Liver (tissue), 9 donors: Measurements from ENCODE around the gene HMGCS1. TPM values are rescaled to one million over a fixed set of nuclear protein-coding genes. Genes with fewer than 3 reads are reported as not detected.

Experiments used
- DNase-seq: peaks from one replicate; pipeline ENCODE4 v3.0.0-alpha.2; 2017; ENCODE audit warnings: low spot score
- H3K27ac ChIP-seq, 2 donors: one replicate each; pipeline ENCODE4 v1.7.0; 2013; ENCODE audit warnings: inconsistent platforms in 2 of 2, low read length in 2 of 2, control low read depth in 1 of 2, low read depth in 1 of 2, mild to moderate bottlenecking in 1 of 2
- H3K27me3 ChIP-seq, 4 donors: one replicate each; pipeline versions ENCODE4 v1.6.1 to v1.7.0; 2013; ENCODE audit warnings: low read length in 3 of 4, inconsistent platforms in 1 of 4, mild to moderate bottlenecking in 1 of 4, moderate library complexity in 1 of 4; ENCODE audit not compliant: control insufficient read depth in 4 of 4, insufficient read depth in 4 of 4
- H3K36me3 ChIP-seq, 4 donors: one replicate each; pipeline versions ENCODE4 v1.6.1 to v1.7.0; 2013; ENCODE audit warnings: low read length in 3 of 4, mild to moderate bottlenecking in 3 of 4, low read depth in 1 of 4, moderate library complexity in 1 of 4; ENCODE audit not compliant: control insufficient read depth in 4 of 4, insufficient read depth in 3 of 4
- H3K4me1 ChIP-seq, 4 donors: one replicate each; pipeline versions ENCODE4 v1.6.1 to v1.7.0; 2013; ENCODE audit warnings: low read length in 3 of 4, mild to moderate bottlenecking in 3 of 4, moderate library complexity in 1 of 4; ENCODE audit not compliant: control insufficient read depth in 4 of 4, insufficient read depth in 4 of 4
- H3K4me3 ChIP-seq, 3 donors: one replicate each; pipeline versions ENCODE4 v1.6.1 to v1.7.0; 2013; ENCODE audit warnings: low read length in 3 of 3, control low read depth in 1 of 3, low read depth in 1 of 3, mild to moderate bottlenecking in 1 of 3
- H3K9ac ChIP-seq, 2 donors: one replicate each; pipeline ENCODE4 v1.7.0; 2013; ENCODE audit warnings: low read length in 2 of 2, mild to moderate bottlenecking in 2 of 2, moderate library complexity in 2 of 2, control low read depth in 1 of 2, low read depth in 1 of 2
- H3K9me3 ChIP-seq, 4 donors: one replicate each; pipeline versions ENCODE4 v1.6.1 to v1.7.0; 2013; ENCODE audit warnings: low read length in 3 of 4; ENCODE audit not compliant: control insufficient read depth in 4 of 4
- FOXA1 ChIP-seq: IDR thresholded peaks from 2 replicates; pipeline ENCODE4 v1.6.1; 2016; ENCODE audit warnings: antibody characterized with exemption
- FOXA2 ChIP-seq: IDR thresholded peaks from 2 replicates; pipeline ENCODE4 v1.6.1; 2016; ENCODE audit warnings: antibody characterized with exemption
- GABPA ChIP-seq, 2 donors: IDR thresholded peaks in 1 of 2; conservative IDR thresholded peaks in 1 of 2; 2 replicates each; pipeline ENCODE4 v1.6.1; 2016; ENCODE audit warnings: antibody characterized with exemption in 2 of 2, mild to moderate bottlenecking in 1 of 2, moderate library complexity in 1 of 2
- HNF4A ChIP-seq, 2 donors: conservative IDR thresholded peaks; 2 replicates each; pipeline ENCODE4 v1.6.1; 2016; ENCODE audit warnings: antibody characterized with exemption in 2 of 2, mild to moderate bottlenecking in 2 of 2
- HNF4G ChIP-seq: IDR thresholded peaks from 2 replicates; pipeline ENCODE4 v1.6.1; 2016; ENCODE audit warnings: antibody characterized with exemption
- JUND ChIP-seq, 2 donors: IDR thresholded peaks; 2 replicates each; pipeline ENCODE4 v1.6.1; 2016; ENCODE audit warnings: antibody characterized with exemption in 2 of 2
- NR2F2 ChIP-seq: IDR thresholded peaks from 2 replicates; pipeline ENCODE4 v1.6.1; 2016; ENCODE audit warnings: antibody characterized with exemption
- RAD21 ChIP-seq, 2 donors: IDR thresholded peaks; 2 replicates each; pipeline ENCODE4 v1.6.1; 2016; ENCODE audit warnings: antibody characterized with exemption in 2 of 2, mild to moderate bottlenecking in 2 of 2
- RXRA ChIP-seq, 2 donors: IDR thresholded peaks; 2 replicates each; pipeline ENCODE4 v1.6.1; 2017 to 2018; ENCODE audit warnings: antibody characterized with exemption in 2 of 2, mild to moderate bottlenecking in 1 of 2
- SP1 ChIP-seq: IDR thresholded peaks from 2 replicates; pipeline ENCODE4 v1.6.1; 2018; ENCODE audit warnings: antibody characterized with exemption, mild to moderate bottlenecking
- TAF1 ChIP-seq: conservative IDR thresholded peaks from 2 replicates; pipeline ENCODE4 v1.6.1; 2016; ENCODE audit warnings: antibody characterized with exemption, mild to moderate bottlenecking
- YY1 ChIP-seq: IDR thresholded peaks from 2 replicates; pipeline ENCODE4 v1.6.1; 2016; ENCODE audit warnings: antibody characterized with exemption, mild to moderate bottlenecking
- WGBS: extraction: QIAGEN DNeasy Blood & Tissue Kit; methylation state at CpG from one replicate; pipeline ENCODE4 v1.1.7; 2013; 5-methylcytosine and 5-hydroxymethylcytosine counted together
- polyA plus RNA-seq, 2 donors: library from polyadenylated mRNA; stranded (reverse) in 1 of 2; unstranded in 1 of 2; fragments of 200-250 nt in 1 of 2; fragments of >200 nt in 1 of 2; fragmentation: Nextera tagmentation in 1 of 2; extraction: Ambion mirVana in 1 of 2; gene quantifications; one replicate each; pipeline versions ENCODE4 v1.2.1 to v1.2.3, GENCODE V29; 2013 to 2015
- total RNA-seq, 2 donors: library from RNA; depleted of rRNA; stranded (reverse); fragments of >200 nt; gene quantifications; one replicate each; pipeline ENCODE4 v1.2.3, GENCODE V29; 2014
- TF ChIP-seq, protein P1 (sequence below): fragments of 150-350 bp; IDR thresholded peaks from 2 replicates; pipeline ENCODE4 v1.5.1; 2017; ENCODE audit warnings: improper control_type of control experiment, low read depth, low read length; ENCODE audit not compliant: missing input control
- TF ChIP-seq, protein P2 (sequence below): IDR thresholded peaks from 2 replicates; pipeline ENCODE4 v1.6.1; 2016; ENCODE audit warnings: antibody characterized with exemption
- TF ChIP-seq, protein P3 (sequence below): IDR thresholded peaks from 2 replicates; pipeline ENCODE4 v1.6.1; 2016; ENCODE audit warnings: antibody characterized with exemption, mild to moderate bottlenecking
- TF ChIP-seq, protein P4 (sequence below): IDR thresholded peaks from 2 replicates; pipeline ENCODE4 v1.6.1; 2016; ENCODE audit warnings: antibody characterized with exemption
- TF ChIP-seq, protein P5 (sequence below): IDR thresholded peaks from 2 replicates; pipeline ENCODE4 v1.6.1; 2016; ENCODE audit warnings: antibody characterized with exemption
- donor health status: healthy.
- donor health status: healthy.
- donor health status: healthy.
- donor health status: healthy.
- donor health status: healthy.

Gene HMGCS1
- total and polyA plus RNA-seq, 4 donors, result 41.7 to 878 (median 286) TPM

DNA sequence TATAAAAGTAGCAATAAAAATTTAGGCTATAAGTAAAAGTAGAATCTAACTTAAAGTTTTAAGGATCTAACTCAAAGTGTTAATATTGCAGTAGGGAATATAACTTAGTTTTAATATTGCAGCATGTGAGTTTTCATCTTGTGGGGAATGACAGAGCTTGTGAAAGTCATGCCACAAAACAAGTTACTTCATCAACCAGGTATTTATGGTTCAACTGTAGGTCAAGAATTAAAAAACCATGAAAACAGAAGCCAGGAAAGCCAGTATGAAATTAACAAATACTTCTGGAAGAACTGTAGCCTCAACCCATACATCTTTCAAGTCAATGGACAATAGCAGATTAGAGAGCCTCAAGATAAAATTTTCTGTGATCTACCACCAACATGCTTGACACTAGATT, 19.0 kb downstream of the HMGCS1 start:
- H3K4me1 ChIP-seq, result peaks cover 0 to 4% (median under 1%) of the 10 kb centered on the region in 4 donors
- no peak for TF ChIP-seq FOXA1
- TF ChIP-seq HNF4A (conservative IDR thresholded peaks at IDR 0.05), result no peak
- no peak for TF ChIP-seq SP1
- no peak for TF ChIP-seq HNF4G
- TF ChIP-seq, protein P1, sequence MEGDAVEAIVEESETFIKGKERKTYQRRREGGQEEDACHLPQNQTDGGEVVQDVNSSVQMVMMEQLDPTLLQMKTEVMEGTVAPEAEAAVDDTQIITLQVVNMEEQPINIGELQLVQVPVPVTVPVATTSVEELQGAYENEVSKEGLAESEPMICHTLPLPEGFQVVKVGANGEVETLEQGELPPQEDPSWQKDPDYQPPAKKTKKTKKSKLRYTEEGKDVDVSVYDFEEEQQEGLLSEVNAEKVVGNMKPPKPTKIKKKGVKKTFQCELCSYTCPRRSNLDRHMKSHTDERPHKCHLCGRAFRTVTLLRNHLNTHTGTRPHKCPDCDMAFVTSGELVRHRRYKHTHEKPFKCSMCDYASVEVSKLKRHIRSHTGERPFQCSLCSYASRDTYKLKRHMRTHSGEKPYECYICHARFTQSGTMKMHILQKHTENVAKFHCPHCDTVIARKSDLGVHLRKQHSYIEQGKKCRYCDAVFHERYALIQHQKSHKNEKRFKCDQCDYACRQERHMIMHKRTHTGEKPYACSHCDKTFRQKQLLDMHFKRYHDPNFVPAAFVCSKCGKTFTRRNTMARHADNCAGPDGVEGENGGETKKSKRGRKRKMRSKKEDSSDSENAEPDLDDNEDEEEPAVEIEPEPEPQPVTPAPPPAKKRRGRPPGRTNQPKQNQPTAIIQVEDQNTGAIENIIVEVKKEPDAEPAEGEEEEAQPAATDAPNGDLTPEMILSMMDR, result no peak
- no peak for TF ChIP-seq GABPA (IDR thresholded peaks at IDR 0.05 in 1 of 2, conservative IDR thresholded peaks at IDR 0.05 in 1 of 2)
- TF ChIP-seq, protein P2, sequence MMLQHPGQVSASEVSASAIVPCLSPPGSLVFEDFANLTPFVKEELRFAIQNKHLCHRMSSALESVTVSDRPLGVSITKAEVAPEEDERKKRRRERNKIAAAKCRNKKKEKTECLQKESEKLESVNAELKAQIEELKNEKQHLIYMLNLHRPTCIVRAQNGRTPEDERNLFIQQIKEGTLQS, result no peak
- TF ChIP-seq, protein P3, sequence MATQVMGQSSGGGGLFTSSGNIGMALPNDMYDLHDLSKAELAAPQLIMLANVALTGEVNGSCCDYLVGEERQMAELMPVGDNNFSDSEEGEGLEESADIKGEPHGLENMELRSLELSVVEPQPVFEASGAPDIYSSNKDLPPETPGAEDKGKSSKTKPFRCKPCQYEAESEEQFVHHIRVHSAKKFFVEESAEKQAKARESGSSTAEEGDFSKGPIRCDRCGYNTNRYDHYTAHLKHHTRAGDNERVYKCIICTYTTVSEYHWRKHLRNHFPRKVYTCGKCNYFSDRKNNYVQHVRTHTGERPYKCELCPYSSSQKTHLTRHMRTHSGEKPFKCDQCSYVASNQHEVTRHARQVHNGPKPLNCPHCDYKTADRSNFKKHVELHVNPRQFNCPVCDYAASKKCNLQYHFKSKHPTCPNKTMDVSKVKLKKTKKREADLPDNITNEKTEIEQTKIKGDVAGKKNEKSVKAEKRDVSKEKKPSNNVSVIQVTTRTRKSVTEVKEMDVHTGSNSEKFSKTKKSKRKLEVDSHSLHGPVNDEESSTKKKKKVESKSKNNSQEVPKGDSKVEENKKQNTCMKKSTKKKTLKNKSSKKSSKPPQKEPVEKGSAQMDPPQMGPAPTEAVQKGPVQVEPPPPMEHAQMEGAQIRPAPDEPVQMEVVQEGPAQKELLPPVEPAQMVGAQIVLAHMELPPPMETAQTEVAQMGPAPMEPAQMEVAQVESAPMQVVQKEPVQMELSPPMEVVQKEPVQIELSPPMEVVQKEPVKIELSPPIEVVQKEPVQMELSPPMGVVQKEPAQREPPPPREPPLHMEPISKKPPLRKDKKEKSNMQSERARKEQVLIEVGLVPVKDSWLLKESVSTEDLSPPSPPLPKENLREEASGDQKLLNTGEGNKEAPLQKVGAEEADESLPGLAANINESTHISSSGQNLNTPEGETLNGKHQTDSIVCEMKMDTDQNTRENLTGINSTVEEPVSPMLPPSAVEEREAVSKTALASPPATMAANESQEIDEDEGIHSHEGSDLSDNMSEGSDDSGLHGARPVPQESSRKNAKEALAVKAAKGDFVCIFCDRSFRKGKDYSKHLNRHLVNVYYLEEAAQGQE, result no peak
- TF ChIP-seq RAD21 (IDR thresholded peaks at IDR 0.05), result no peak
- TF ChIP-seq, protein P4, sequence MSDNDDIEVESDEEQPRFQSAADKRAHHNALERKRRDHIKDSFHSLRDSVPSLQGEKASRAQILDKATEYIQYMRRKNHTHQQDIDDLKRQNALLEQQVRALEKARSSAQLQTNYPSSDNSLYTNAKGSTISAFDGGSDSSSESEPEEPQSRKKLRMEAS, result no peak
- H3K36me3 ChIP-seq, result peaks cover 10 to 78% (median 71%) of the 10 kb centered on the region in 4 donors
- H3K9me3 ChIP-seq, result no peaks in the 10 kb centered on the region
- no peaks in the 10 kb centered on the region for H3K27me3 ChIP-seq
- no peak overlapping the region for H3K27ac ChIP-seq
- no peak overlapping the region for H3K9ac ChIP-seq
- H3K4me3 ChIP-seq, result no peak overlapping the region
- DNase-seq, result no peak

DNA sequence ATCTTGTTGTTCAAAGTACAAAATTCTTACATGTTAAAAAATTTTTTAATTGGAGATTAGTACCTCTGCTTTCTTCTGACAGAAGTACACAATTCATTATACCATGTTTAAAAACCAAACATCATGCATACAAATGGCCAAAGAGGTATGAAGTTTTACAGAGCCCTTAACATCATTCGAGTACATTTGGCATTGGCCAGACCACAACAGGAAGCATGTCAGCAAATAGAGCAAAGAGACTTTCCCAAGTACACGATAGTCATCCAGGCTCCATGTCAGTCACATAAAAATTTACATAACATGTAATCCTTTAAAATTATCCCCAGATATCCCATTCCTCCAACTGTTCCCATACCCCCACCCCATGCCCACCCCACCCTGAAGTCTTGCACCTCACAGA, 22.5 kb downstream of the HMGCS1 start:
- H3K4me1 ChIP-seq, result no peaks in the 10 kb centered on the region
- H3K36me3 ChIP-seq, result peaks cover 5 to 69% (median 61%) of the 10 kb centered on the region in 4 donors
- no peak for DNase-seq
- 57% methylated on average over 2 of the region's 2 CpGs for WGBS
- no peak overlapping the region for H3K9ac ChIP-seq
- H3K9me3 ChIP-seq, result no peaks in the 10 kb centered on the region
- H3K27ac ChIP-seq, result no peak overlapping the region
- no peak overlapping the region for H3K4me3 ChIP-seq
- H3K27me3 ChIP-seq, result no peaks in the 10 kb centered on the region
- TF ChIP-seq, protein P4, result no peak
- TF ChIP-seq RAD21 (IDR thresholded peaks at IDR 0.05) (no peak), FOXA2 (no peak), SP1 (no peak), FOXA1 (no peak), GABPA (IDR thresholded peaks at IDR 0.05 in 1 of 2, conservative IDR thresholded peaks at IDR 0.05 in 1 of 2) (no peak), RXRA (IDR thresholded peaks at IDR 0.05) (no peak), JUND (IDR thresholded peaks at IDR 0.05) (no peak), NR2F2 (no peak), TAF1 (no peak), YY1 (no peak), HNF4G (no peak)
- TF ChIP-seq, protein P2, result no peak
- TF ChIP-seq, protein P5, sequence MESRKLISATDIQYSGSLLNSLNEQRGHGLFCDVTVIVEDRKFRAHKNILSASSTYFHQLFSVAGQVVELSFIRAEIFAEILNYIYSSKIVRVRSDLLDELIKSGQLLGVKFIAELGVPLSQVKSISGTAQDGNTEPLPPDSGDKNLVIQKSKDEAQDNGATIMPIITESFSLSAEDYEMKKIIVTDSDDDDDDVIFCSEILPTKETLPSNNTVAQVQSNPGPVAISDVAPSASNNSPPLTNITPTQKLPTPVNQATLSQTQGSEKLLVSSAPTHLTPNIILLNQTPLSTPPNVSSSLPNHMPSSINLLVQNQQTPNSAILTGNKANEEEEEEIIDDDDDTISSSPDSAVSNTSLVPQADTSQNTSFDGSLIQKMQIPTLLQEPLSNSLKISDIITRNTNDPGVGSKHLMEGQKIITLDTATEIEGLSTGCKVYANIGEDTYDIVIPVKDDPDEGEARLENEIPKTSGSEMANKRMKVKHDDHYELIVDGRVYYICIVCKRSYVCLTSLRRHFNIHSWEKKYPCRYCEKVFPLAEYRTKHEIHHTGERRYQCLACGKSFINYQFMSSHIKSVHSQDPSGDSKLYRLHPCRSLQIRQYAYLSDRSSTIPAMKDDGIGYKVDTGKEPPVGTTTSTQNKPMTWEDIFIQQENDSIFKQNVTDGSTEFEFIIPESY, result no peak
- TF ChIP-seq, protein P1, result no peak
